HG02973 (cell line): Measurements from ENCODE around the gene GMFB.

ENCODE experiments used
- ATAC-seq: cut with Tn5 transposase; IDR thresholded peaks from one replicate; pipeline ENCODE4 v1.9.1; 2021; ENCODE audit warnings: moderate library complexity; ENCODE audit not compliant: unreplicated experiment

Gene GMFB

GRCh38 chr14:54493293-54493692 lies 4.5 kb upstream of the GMFB start:
- no peak for ATAC-seq

DNA sequence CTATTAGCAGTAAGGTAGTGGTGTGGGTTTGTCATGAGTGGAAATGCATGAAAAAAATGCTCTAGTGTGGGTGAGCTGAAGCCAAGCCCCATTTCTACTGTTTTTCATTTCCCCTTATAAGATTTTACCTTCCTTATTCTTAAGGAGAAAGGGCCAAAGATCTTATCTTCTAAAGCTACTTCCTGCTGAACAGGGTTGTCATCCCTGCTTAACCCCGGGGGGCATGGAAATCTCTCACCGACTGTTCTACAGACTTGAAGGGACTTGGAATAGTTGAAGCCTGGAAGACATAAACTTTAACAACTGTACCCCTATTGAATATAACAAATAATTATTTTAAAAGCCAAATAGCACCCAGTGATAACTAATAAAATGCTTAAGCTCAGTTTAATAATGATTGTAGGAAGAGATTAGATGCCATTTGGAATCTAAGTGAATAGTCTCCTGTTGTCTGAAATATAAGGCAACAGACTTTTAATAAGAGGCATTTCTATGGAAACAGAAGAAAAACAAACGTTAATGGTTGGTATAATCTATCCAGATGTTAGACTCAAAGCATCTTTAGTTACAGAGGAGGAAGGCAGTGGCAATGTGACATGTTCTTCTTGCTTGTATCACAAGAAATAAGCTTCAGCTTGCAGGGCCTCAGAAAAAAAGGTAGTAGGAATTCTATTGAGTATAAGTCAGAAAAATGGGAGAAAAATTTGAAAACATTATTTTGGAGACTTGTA lies 1.8 kb upstream of the GMFB start:
- ATAC-seq, result no peak

DNA sequence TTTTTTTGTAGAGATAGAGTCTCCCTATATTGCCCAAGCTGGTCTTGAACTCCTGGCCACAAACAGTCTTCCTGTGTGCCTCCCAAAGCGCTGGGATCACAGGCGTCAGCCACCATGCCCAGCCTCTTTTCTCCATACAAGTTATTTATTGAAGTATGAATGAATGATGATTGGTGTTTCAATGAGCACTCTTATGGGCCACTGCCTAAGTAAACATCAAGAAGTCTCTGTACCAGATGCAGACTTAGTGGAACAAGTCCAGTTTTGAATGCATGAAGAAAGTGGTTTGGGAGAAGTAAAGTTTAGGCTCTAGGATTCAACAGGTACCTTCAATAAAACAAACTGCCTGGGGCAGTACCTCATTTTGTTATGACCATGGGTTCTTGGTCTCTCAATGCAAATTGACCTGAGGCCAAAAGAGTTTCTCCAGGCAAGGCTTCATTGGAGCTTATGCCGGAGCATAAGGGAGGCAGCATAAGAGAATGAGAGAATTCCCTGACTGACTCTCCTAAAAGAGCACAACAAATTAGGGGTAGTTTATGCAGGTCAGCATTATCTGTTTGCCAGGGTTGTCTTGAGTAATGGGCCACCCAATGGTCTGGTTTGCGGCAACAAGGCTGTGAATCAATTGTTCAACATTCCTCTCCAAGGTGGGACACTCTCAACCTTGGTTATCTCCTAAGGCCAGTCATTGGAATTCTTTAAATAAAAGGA lies 1.1 kb upstream of the GMFB start:
- no peak for ATAC-seq

- ATAC-seq, result peak; percentile 10
Observed at GRCh38 chr14:54489318-54489683, 521 bp upstream of the GMFB start.

GRCh38 chr14:54488318-54488645 lies 498 bp downstream of the GMFB start:
- ATAC-seq, result no peak

- no peak for ATAC-seq
Observed at GRCh38 chr14:54487771-54488170, 1.0 kb downstream of the GMFB start.

GRCh38 chr14:54486685-54487084 lies 2.1 kb downstream of the GMFB start:
- ATAC-seq, result no peak

DNA sequence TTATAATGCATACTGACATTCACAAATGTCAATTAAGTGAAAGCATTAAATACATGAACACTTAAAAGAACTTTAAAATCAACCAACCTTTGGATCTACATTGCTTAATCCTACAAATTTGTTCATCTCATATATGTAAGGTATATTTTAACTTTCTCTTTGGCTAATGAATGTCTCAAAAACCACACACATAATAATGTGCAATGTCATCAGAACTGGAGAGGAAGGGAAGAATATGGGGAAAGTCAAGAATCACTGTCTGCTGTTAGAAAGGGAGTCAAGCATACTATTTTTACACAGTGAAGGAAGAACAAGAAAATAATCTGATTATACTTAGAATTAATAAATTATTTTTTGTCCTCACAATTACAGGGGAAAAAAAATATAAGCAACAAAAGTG lies 4.9 kb downstream of the GMFB start:
- no peak for ATAC-seq

- no peak for ATAC-seq
Observed at GRCh38 chr14:54483073-54483745, 5.6 kb downstream of the GMFB start.

- ATAC-seq, result no peak
Observed at GRCh38 chr14:54481695-54482094, 7.1 kb downstream of the GMFB start.

GRCh38 chr14:54480830-54481562 lies 7.8 kb downstream of the GMFB start:
- no peak for ATAC-seq

DNA sequence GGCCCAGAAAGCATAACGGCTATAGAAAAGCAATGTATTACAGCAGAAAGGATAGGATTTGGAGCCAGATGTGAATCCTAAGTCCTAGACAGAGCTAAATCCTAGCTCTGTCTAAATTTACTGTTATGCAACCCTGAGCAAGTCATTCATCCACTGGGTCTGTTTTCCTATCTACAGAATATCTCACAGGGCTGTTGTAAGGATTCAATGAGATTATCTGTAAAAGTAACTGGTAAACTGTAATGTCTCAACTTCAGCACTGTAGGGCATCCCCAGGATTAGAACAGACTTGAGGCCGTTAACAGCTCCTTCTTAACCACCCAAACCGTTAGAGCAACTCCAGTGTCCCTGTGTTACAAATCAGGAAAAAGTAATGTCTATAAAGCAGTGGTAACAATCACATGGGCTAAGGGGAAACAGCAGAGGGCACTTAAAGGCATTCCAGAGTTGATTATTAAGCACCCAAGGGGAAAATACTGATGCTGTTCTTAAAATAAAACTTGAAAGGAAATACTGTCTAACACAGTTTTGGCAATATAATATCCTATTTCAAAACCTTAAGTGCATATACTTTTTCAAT lies 10.1 kb downstream of the GMFB start:
- ATAC-seq, result no peak

- ATAC-seq, result no peak
Observed at GRCh38 chr14:54475911-54476310, 12.9 kb downstream of the GMFB start.

GRCh38 chr14:54475187-54475899 lies 13.4 kb downstream of the GMFB start:
- ATAC-seq, result no peak

DNA sequence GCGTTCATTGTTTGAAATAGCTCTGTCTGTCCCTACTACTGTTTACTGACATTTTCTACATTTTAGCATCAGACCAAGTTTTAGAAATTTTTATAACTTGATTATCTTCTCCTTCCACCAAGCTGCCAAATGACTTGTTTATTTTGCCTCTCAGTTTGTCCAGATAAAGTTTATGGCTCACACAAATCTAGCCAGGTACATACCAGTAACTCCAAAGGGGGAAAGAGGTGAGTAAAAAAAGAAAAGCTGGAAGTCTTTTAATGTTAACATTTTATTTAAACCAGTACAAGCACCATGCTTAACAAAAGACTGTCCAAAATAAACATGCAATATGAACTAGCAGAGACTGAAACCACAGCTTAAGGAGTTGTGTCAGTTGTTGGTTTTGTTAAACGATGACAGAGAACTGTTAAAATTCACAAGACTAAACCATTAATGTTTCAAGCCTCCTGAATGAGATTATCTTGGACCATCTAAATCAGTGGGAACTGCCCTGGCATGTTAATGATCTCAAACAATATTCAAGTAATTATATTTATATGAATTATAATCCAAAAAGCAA lies 14.5 kb downstream of the GMFB start:
- no peak for ATAC-seq

GRCh38 chr14:54472315-54472714 lies 16.5 kb downstream of the GMFB start:
- ATAC-seq, result no peak

GRCh38 chr14:54471641-54472040 lies 17.1 kb downstream of the GMFB start:
- ATAC-seq, result no peak

DNA sequence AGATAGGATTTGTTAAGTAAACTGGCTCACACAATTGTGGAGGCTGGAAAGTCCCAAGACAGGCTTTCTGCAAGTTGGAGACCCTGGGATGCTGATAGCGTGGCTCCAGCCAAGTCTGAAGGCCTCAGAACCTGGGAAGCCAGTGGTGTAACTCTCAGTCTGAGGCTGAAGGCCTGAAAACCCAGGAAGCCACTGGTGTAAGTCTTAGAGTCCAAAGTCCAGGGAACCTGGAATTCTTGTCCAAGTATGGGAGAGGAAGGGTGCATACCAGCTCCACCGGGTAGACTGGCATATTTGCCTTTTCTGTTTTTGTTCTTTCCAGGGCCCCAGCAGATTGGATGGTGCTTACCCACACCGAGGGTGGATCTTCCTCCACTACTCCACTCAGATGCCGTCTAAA lies 18.1 kb downstream of the GMFB start:
- ATAC-seq, result no peak

DNA sequence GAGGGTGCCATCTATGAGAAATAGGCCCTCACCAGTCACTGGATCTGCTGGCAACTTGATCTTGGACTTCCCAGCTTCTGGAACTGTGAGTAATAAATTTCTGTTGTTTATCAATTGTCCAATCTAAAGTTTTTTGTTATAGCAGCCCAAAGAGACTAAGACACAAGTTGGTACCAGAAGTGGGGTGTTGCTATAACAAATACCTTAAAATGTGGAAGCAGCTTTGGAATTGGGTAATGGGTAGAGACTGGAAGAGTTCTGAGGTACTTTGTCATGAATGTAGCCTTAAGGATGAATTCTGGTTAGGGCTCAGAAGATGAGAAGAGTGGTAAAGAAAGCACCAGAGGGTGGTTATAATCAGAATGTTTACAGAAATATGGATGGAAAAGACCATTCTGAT lies 21.5 kb downstream of the GMFB start:
- no peak for ATAC-seq

- no peak for ATAC-seq
Observed at GRCh38 chr14:54465654-54466053, 23.1 kb downstream of the GMFB start.
